PC-9 (cell line): Measurements from ENCODE around the gene PTPRG. TPM values are rescaled to one million over a fixed set of nuclear protein-coding genes. Genes with fewer than 3 reads are reported as not detected.

Experiments used
- BruUV-seq: library from RNA; stranded (reverse); fragments of 400-500 nt; replicated peaks from 2 replicates; lab custom pipeline; 2021; lab: Mats Ljungman, UMichigan
- CTCF ChIA-PET: fragments of 300-600 bp; sonication (Branson Sonifier 250); formaldehyde crosslinking; loops from one replicate; lab custom pipeline; 2022; ENCODE audit warnings: antibody characterized with exemption; lab: Charles Lee
- POLR2A ChIA-PET: fragments of 300-600 bp; sonication (Branson Sonifier 250); formaldehyde crosslinking; loops from one replicate; lab custom pipeline; 2022; ENCODE audit warnings: antibody characterized with exemption; ENCODE audit not compliant: unreplicated experiment; lab: Charles Lee
- DNase-seq, 2 experiments: peaks; one replicate each; pipeline versions ENCODE4 v3.0.0 to v3.0.0-alpha.2; 2015 to 2022; ENCODE audit warnings: mixed read lengths in 1 of 2
- H2AFZ ChIP-seq: fragments of 200-600 bp; sonication (generic); 2 replicates; pipeline ENCODE4 v1.8.1; 2017; ENCODE audit warnings: antibody characterized with exemption
- H3F3A ChIP-seq: fragments of 200-600 bp; sonication (generic); 2 replicates; pipeline ENCODE4 v1.8.1; 2017; ENCODE audit warnings: antibody characterized with exemption, mild to moderate bottlenecking, low read depth; ENCODE audit not compliant: insufficient read depth
- H3K27ac ChIP-seq: fragments of 200-600 bp; sonication (generic); 2 replicates; pipeline ENCODE4 v1.6.1; 2016; ENCODE audit warnings: mixed run types
- H3K27me3 ChIP-seq: fragments of 200-600 bp; sonication (generic); 2 replicates; pipeline ENCODE4 v1.6.1; 2016; ENCODE audit warnings: low read depth, mixed run types; ENCODE audit not compliant: insufficient read depth
- H3K36me3 ChIP-seq: fragments of 200-600 bp; sonication (generic); 2 replicates; pipeline ENCODE4 v1.6.1; 2016; ENCODE audit warnings: low read depth, mixed run types
- H3K4me1 ChIP-seq: fragments of 200-600 bp; sonication (generic); replicated peaks from 2 replicates; pipeline ENCODE4 v1.6.1; 2016; ENCODE audit warnings: mixed run types; ENCODE audit not compliant: insufficient read depth
- H3K4me2 ChIP-seq: fragments of 200-600 bp; sonication (generic); 2 replicates; pipeline ENCODE4 v1.6.1; 2017; ENCODE audit warnings: mixed run types
- H3K4me3 ChIP-seq: fragments of 200-600 bp; sonication (generic); 2 replicates; pipeline ENCODE4 v1.6.1; 2016; ENCODE audit warnings: mixed run types
- H3K79me2 ChIP-seq: fragments of 200-600 bp; sonication (generic); 2 replicates; pipeline ENCODE4 v1.6.1; 2017; ENCODE audit warnings: low read depth, mixed run types
- H3K9me2 ChIP-seq: fragments of 200-600 bp; sonication (generic); 2 replicates; pipeline ENCODE4 v1.8.1; 2017; ENCODE audit warnings: mild to moderate bottlenecking; ENCODE audit not compliant: insufficient read depth
- H3K9me3 ChIP-seq: fragments of 200-600 bp; sonication (generic); 2 replicates; pipeline ENCODE4 v1.8.1; 2016; ENCODE audit warnings: low read depth; ENCODE audit not compliant: insufficient read depth
- H4K20me1 ChIP-seq: fragments of 200-600 bp; sonication (generic); 2 replicates; pipeline ENCODE4 v1.8.1; 2017; ENCODE audit not compliant: insufficient read depth
- CTCF ChIP-seq: fragments of 200-600 bp; sonication (generic); conservative IDR thresholded peaks from 2 replicates; pipeline ENCODE4 v1.6.1; 2017; ENCODE audit warnings: mixed run types, antibody characterized with exemption, mild to moderate bottlenecking, moderate library complexity
- EZH2 ChIP-seq: fragments of 200-600 bp; sonication (generic); IDR thresholded peaks from 2 replicates; pipeline ENCODE4 v1.8.0; 2017; ENCODE audit warnings: antibody characterized with exemption, low read depth
- intact Hi-C: fragments of 100-400 bp; cut with micrococcal nuclease; formaldehyde crosslinking; loops from one replicate; pipeline ENCODE4 v1.10.0; 2022; ENCODE audit not compliant: unreplicated experiment
- total RNA-seq: library from RNA; stranded (reverse); gene quantifications from 2 replicates; pipeline ENCODE4 v1.2.3, GENCODE V29; 2021

PTPRG gene
- total RNA-seq, 1 experiment from 2014 or later: 32.9 TPM

- intact Hi-C loops: no loop called here
- no peak overlapping the region for H3K4me3 ChIP-seq
- H3F3A ChIP-seq: no peaks in the 10 kb centered on the region
- no peaks in the 10 kb centered on the region for H3K79me2 ChIP-seq
- ChIA-PET CTCF (no interaction called here), POLR2A (no interaction called here)
- no peak for DNase-seq
- H3K4me1 ChIP-seq: no peaks in the 10 kb centered on the region
- no peaks in the 10 kb centered on the region for H3K9me3 ChIP-seq
- BruUV-seq: no TSS peak
- TF ChIP-seq CTCF (no peak), EZH2 (no peak)
- H3K36me3 ChIP-seq: no peaks in the 10 kb centered on the region
- no peak overlapping the region for H3K4me2 ChIP-seq
- H3K27me3 ChIP-seq: no peaks in the 10 kb centered on the region
- no peak overlapping the region for H2AFZ ChIP-seq
- no peaks in the 10 kb centered on the region for H4K20me1 ChIP-seq
- H3K9me2 ChIP-seq: no peaks in the 10 kb centered on the region
- no peak overlapping the region for H3K27ac ChIP-seq
Measured at GRCh38 chr3:62289922-62290321, 728.6 kb downstream of the PTPRG start.

GRCh38 chr3:62293051-62293780 lies 731.8 kb downstream of the PTPRG start:
- H3K4me3 ChIP-seq: no peak overlapping the region
- no peak for TF ChIP-seq CTCF
- no peak for TF ChIP-seq EZH2
- H3K9me3 ChIP-seq: no peaks in the 10 kb centered on the region
- H3K36me3 ChIP-seq: no peaks in the 10 kb centered on the region
- H4K20me1 ChIP-seq: no peaks in the 10 kb centered on the region
- no peaks in the 10 kb centered on the region for H3K4me1 ChIP-seq
- ChIA-PET POLR2A (no interaction called here), CTCF (no interaction called here)
- intact Hi-C loops: no loop called here
- H3K27me3 ChIP-seq: no peaks in the 10 kb centered on the region
- no peak overlapping the region for H3K27ac ChIP-seq
- no peaks in the 10 kb centered on the region for H3K9me2 ChIP-seq
- BruUV-seq: no TSS peak
- H3F3A ChIP-seq: no peaks in the 10 kb centered on the region
- DNase-seq: no peak
- no peak overlapping the region for H3K4me2 ChIP-seq
- no peak overlapping the region for H2AFZ ChIP-seq
- H3K79me2 ChIP-seq: no peaks in the 10 kb centered on the region

GRCh38 chr3:62295571-62295970 lies 734.2 kb downstream of the PTPRG start:
- H2AFZ ChIP-seq: no peak overlapping the region
- no peaks in the 10 kb centered on the region for H3K27me3 ChIP-seq
- intact Hi-C loops: no loop called here
- no peaks in the 10 kb centered on the region for H3F3A ChIP-seq
- no TSS peak for BruUV-seq
- H3K79me2 ChIP-seq: no peaks in the 10 kb centered on the region
- no peak overlapping the region for H3K27ac ChIP-seq
- no peak for DNase-seq
- no peaks in the 10 kb centered on the region for H3K4me1 ChIP-seq
- no peaks in the 10 kb centered on the region for H3K36me3 ChIP-seq
- POLR2A ChIA-PET: no interaction called here
- no peaks in the 10 kb centered on the region for H3K9me3 ChIP-seq
- no peak overlapping the region for H3K4me3 ChIP-seq
- no peak overlapping the region for H3K4me2 ChIP-seq
- no peaks in the 10 kb centered on the region for H3K9me2 ChIP-seq
- no peaks in the 10 kb centered on the region for H4K20me1 ChIP-seq
- CTCF ChIA-PET: no interaction called here
- TF ChIP-seq CTCF (no peak), EZH2 (no peak)
